Activated gamma-delta T cell (primary cell): ENCODE results near the gene TMEM240.
"Not testable (repeated sequence)": the region's sequence is repeated elsewhere in the genome, so short reads cannot be mapped to it uniquely, and the experiment has no call there.

ENCODE experiments used
- DNase-seq: peaks from one replicate; lab custom pipeline; 2025; lab: John Stamatoyannopoulos, UW

The TMEM240 gene

DNA sequence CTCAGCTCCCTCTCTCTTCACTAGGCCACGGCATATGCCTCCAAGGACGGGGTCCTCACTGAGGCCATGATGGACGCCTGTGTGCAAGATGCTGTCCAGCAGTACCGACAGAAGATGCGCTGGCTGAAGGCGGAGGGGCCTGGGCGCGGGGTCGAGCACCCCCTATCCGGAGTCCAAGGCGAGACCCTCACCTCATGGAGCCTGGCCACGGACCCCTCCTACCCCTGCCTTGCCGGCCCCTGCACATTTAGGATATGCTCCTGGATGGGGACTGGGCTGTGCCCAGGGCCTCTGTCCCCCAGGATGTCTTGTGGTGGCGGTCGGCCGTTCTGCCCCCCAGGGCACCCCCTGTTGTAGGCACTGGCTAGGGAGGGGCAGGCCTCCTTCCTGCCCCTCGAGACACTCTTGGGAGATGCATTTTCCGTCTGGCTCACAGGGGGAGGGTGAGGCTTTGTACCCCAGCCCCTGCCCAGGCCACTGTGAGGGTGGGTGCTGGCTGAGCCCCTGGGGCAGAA lies 44.9 kb downstream of the TMEM240 start:
- not testable (repeated sequence) for DNase-seq

- DNase-seq, result not testable (repeated sequence)
These were observed 46.1 kb downstream of the TMEM240 start for GRCh38 chr1:1494311-1494710.

DNA sequence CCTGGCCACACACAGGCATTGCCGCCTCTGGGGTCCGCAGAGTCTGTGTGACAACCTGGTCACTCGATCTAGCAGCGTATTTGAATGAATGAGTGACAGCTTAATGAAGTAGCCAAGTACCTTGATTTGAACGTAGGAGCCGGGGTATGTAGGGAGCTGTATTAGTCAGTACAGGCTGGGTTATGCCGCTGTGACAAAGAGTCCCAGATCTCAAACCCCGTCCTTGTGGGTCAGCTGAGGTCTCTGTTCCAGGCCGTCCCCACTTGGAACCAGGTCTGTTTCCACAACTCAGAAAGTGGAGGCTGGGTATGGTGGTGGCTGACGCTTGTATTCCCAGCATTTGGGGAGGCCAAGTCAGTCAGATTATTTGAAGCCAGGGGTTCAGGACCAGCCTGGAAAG lies 48.8 kb downstream of the TMEM240 start:
- DNase-seq, result no peak

GRCh38 chr1:1490633-1491230 lies 49.7 kb downstream of the TMEM240 start:
- no peak for DNase-seq

GRCh38 chr1:1489861-1490260 lies 50.6 kb downstream of the TMEM240 start:
- DNase-seq, result no peak

DNA sequence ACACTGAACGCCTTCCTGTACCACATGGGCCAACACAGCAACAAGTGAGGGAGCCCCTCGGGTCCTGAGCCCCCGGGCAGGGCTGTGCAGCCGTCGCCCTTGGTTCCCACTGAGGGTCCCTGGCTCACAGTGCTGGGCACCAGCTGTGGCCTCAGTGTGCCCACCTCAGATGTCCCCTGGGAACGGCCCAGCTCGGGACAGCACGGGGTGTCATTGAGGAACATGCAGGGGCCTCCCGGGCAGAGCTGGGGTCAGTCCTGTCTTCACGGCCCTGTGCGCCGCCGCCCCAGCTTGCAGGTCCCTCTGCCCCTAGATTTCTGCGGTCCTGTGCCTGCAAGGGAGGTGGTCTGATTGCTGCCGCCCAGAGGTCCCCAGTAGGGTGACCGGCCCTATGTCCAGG lies 51.2 kb downstream of the TMEM240 start:
- no peak for DNase-seq

DNA sequence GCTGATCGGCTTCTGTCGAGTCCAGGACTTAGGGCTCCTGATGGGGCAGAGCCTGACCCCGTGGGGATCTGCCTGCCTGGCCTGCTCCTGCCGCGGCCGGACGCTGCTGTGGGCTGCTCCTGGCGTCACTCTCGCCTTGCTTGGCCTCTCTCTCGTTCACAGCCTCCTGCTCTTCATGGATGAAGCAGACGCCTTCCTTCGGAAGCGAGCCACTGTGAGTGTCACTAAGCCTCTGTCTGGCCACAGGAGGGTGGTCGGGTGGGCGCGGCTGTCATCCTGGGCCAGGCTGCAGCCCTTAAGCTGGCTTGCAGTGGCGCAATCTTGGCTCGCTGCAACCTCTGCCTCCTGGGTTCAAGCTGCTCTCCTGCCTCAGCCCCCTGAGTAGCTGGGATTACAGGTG lies 52.7 kb downstream of the TMEM240 start:
- no peak for DNase-seq

DNA sequence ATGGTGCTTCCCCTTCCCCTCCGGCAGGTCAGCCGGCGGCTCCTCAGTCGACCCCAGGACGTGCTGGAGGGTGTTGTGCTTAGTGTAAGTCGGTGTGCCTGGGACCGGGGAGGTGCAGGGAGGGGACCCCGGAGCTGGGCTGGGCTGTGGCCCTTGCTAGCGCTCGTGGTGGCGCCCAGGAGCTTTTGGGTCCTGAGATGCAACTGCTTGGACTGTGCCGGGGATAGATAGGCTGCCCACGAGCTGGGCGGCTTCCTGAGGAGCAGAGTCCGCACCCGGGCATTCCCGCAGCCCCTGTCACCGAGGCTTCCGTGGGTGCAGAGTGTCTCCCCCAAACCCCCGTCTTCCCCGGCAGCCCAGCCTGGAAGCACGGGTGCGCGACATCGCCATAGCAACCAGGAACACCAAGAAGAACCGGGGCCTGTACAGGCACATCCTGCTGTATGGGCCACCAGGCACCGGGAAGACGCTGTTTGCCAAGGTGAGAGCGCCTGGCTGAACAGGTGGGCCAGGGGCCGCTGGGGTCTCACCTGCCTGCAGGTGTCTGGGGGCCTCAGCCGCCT lies 54.6 kb downstream of the TMEM240 start:
- not testable (repeated sequence) for DNase-seq

DNA sequence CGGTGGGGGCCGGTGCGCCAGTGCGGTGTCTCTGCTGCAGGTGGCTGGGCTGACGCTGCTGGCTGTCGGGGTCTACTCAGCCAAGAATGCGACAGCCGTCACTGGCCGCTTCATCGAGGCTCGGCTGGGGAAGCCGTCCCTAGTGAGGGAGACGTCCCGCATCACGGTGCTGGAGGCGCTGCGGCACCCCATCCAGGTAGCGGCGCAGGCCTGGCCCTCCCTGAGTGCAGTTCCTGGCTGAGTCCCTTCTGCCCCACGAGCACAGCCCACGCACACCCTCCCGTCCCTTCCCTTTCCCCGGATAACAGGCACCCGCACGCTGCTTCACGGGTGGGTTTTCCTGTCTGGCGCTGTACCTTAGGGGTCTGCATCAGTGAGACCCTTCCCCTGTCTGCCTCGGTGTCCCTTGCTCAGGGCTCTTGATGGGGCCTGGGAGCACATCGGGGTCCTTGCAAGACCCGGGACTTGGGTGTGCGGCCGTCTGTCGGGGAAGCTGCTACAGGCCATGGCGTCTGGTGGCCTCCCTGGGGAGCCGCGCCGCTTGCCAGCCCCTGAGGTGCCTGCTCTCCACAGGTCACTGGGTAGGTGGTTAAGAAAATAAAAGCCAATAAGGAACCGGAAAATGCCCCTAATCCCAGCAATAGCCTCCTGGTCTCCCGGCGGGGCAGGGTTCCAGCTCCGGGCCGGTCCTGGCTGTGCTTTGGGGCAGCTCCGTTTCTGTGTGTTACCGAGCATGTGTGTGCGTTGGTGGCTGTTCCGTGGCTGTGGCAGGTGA lies 55.3 kb downstream of the TMEM240 start:
- not testable (repeated sequence) for DNase-seq
